Measurements from ENCODE around the gene COL5A1.

COL5A1 gene

GRCh38 chr9:134694368-134694665, 52.7 kb downstream of the COL5A1 start:
- TF ChIP-seq, protein P1, sequence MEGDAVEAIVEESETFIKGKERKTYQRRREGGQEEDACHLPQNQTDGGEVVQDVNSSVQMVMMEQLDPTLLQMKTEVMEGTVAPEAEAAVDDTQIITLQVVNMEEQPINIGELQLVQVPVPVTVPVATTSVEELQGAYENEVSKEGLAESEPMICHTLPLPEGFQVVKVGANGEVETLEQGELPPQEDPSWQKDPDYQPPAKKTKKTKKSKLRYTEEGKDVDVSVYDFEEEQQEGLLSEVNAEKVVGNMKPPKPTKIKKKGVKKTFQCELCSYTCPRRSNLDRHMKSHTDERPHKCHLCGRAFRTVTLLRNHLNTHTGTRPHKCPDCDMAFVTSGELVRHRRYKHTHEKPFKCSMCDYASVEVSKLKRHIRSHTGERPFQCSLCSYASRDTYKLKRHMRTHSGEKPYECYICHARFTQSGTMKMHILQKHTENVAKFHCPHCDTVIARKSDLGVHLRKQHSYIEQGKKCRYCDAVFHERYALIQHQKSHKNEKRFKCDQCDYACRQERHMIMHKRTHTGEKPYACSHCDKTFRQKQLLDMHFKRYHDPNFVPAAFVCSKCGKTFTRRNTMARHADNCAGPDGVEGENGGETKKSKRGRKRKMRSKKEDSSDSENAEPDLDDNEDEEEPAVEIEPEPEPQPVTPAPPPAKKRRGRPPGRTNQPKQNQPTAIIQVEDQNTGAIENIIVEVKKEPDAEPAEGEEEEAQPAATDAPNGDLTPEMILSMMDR (IDR thresholded peaks at IDR 0.05; ENCODE audit: control extremely low read depth, extremely low read depth, low read depth, missing control alignments): no peak
- DNase-seq (ENCODE audit: extremely low spot score): no peak
- POLR2A ChIA-PET: no interaction called here
- CTCF ChIA-PET: no interaction called here

DNA sequence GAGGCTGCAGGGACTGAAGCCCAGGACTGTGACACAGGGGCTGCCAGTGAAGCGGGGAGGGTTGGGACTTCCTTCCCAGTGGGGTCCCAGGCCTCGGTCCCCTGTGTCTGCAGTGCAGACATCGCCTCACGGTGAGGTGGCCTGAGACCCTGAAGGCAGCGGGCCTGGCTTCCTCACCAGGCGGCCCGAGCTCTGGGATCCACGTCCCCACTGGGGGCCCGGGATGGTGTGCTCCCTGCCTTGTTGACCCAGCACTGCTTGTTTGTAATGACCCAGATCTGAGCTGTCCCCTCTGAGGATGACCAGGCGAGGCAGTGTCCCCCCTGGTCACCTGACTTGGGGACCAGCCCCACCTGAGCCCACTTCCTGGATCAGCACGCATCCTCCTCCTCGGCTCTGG, 53.1 kb downstream of the COL5A1 start:
- TF ChIP-seq, protein P1 (IDR thresholded peaks at IDR 0.05; ENCODE audit: control extremely low read depth, extremely low read depth, low read depth, missing control alignments): no peak
- CTCF ChIA-PET: no interaction called here
- no peak for DNase-seq (ENCODE audit: extremely low spot score)
- POLR2A ChIA-PET: no interaction called here

DNA sequence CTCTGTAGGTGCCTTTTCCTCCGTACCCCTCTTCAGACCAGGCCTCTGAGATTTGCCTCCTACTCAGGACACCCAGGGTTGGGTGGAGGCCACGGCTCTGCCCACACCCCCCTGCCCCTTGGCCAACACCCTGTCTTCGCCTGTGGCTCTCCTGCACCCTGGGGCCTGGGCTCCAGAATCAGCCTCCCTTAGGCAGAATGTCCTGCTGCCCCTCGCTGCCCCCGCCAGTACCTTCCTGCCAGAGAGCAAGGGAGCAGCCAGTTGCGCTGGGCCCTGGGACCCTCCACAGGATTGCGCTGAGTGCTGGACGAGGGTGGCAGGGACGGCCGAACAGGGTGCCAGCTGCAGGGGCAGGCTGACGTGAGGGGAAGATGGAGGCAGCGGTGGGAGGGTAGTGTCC, 53.5 kb downstream of the COL5A1 start:
- CTCF ChIA-PET: no interaction called here
- TF ChIP-seq, protein P1 (IDR thresholded peaks at IDR 0.05; ENCODE audit: control extremely low read depth, extremely low read depth, low read depth, missing control alignments): no peak

GRCh38 chr9:134696433-134696832, 54.8 kb downstream of the COL5A1 start:
- ChIA-PET CTCF (interaction anchor here (1.8 to 2.2 kb wide), 2 partner anchors 11 to 647 kb away, joined by 7 to 10 read pairs; no protein-coding TSS in a partner anchor), POLR2A (no interaction called here)
- TF ChIP-seq, protein P1 (IDR thresholded peaks at IDR 0.05; ENCODE audit: control extremely low read depth, extremely low read depth, low read depth, missing control alignments): no peak
- DNase-seq (ENCODE audit: extremely low spot score): no peak

More for the DNA sequence above, 53.5 kb downstream of the COL5A1 start:
- POLR2A ChIA-PET: no interaction called here
- no peak for DNase-seq (ENCODE audit: extremely low spot score)

DNA sequence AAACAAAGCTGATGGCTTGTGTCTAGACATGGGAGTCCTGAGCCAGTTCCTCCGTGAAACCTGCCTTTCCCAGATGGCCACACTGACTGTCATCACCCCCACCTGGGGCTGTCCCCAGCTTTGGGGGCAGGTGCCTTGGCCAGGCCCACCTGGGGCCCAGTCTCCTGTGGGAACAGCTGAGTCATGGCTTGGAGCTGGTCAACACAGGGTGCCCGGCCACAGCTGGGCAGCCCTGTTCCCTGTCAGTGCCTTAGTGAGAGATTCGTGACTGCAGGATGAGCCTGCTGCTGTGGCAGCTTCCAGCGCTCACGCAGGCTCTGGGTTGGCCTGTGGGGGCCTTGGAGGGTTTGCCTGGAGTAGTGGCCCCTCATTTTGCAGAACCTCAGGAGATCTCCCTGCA, 56.5 kb downstream of the COL5A1 start:
- DNase-seq (ENCODE audit: extremely low spot score): no peak
- TF ChIP-seq, protein P1 (IDR thresholded peaks at IDR 0.05; ENCODE audit: control extremely low read depth, extremely low read depth, low read depth, missing control alignments): no peak
- ChIA-PET POLR2A (no interaction called here), CTCF (interaction anchor here (1.0 to 2.2 kb wide), 8 partner anchors 8 to 645 kb away, joined by 3 to 10 read pairs (median 6); no protein-coding TSS in a partner anchor)

DNA sequence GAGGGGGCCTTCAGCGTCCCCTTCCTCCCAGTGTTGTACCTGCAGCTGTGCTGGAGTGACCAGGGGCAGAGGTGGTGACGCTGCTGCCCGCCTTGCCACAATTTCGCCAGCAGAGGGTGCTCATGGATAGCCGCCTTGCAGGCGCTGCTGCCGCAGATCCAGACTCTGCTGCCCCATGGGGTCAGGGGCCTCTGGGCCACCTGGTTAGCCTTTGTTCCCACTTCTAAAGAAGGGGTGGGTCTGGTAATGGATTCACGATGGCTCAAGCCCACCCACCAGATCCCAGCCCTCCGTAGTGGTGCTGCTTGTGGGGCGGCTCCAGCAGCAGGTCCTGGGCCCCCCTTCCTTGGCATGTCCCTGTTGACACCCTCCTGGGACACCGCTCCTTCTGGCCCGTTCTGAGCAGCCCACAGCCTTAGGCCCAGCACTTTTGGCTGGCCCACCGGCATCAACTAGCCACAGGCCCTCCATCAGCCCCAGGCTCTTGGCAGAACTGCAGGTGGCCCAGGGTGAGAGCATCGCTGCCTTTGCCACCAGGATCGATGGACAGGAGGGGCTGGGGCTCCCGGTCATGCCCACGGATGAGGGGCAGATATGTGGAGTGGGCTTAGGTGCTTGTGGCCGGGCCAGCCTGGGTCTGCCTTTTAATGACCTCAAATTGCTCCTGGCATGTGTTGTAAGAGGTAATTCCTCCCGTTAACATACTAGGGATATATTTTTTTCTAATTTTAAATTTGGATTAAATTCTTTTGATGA, 57.2 kb downstream of the COL5A1 start:
- TF ChIP-seq, protein P1 (IDR thresholded peaks at IDR 0.05; ENCODE audit: control extremely low read depth, extremely low read depth, low read depth, missing control alignments): peak; percentile 94
- ChIA-PET POLR2A (no interaction called here), CTCF (interaction anchor here (1.0 to 2.2 kb wide), 7 partner anchors 9 to 284 kb away, joined by 3 to 10 read pairs (median 5); no protein-coding TSS in a partner anchor)
- peak; percentile 86 for DNase-seq (ENCODE audit: extremely low spot score)
